GM19351 (cell line): ENCODE data around the gene PAIP2.
"Not testable (repeated sequence)": the region's sequence is repeated elsewhere in the genome, so short reads cannot be mapped to it uniquely, and the experiment has no call there.

Experiments
- ATAC-seq: cut with Tn5 transposase; IDR thresholded peaks from one replicate; pipeline ENCODE4 v1.9.1; 2021; ENCODE audit warnings: mild to moderate bottlenecking, moderate library complexity; ENCODE audit not compliant: unreplicated experiment

The PAIP2 gene

DNA sequence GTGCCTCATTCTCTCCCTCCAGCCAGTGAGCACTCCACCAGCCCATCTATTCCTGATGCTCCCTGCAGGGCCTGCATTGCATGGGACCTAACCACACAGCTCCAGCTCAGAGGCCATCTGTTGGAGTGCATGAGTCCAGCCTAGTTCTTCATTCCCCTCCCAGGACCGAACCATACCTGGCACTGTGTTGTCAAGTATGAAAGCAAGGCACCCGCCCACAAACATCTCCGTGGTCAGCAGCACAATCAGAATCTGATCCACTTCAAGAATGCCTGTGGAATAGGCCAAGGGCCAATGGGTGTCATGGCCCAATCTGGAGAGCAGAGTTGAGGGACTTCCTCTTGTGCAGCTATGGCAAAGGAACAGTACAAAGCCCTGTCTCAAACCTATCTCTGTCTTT lies 35.6 kb downstream of the PAIP2 start:
- ATAC-seq: no peak

DNA sequence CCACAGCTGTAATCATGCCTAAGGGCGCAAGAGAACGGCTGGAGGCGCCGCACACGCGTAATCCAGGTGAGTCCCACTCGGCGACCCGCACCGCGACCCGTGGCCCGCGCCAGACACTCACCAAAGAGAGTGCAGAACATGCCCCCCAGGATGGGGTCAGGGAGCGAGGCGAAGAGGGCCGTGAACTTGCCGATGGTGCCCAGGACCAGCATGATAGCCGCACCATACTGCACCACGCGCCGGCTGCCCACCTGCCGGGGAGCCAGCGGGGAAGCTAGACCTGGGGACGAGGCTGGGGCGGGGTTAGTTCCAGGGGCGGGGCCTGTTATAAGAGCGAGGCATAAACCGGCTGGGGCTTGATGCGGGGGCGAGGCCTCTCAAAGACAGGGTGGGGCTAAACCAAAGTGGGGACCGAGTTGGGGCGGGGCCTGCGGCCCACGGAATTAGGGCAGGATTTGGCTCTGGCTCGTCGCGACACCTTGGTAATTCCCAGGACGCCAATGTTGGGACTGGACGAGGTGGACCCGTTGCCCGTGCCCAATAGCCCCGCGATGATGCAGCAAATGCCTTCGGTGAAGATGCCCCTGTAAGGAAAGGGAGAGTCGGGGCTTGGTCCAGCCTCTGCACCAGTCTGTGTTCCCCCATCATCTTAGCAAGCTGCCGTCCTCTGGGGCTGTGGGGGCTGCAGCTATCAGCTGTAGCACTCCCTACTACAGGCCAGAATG lies 36.6 kb downstream of the PAIP2 start:
- no peak for ATAC-seq

DNA sequence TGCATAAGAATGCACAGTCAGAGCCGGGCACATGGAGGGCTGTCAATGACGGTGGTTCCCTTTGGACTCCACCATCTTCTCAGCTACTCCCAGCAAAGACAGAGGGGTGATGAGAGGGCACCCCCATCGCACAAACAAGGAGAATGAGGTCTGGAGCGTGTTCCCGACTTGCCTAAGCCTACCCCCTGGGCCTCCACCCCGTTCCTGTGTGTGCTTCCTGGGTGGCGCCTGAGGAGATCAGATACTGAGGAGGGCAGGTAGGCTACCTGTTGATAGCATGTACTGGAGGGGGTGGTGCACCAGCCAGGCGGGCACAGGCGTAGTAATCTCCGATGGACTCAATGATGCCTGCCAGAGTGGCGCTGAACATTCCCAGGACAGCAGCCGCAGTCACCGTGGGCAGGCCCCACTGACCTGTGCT lies 37.3 kb downstream of the PAIP2 start:
- ATAC-seq: no peak

- ATAC-seq: no peak
These were observed 38.2 kb downstream of the PAIP2 start for GRCh38 chr5:139379626-139380449.

- ATAC-seq: no peak
These were observed 40.4 kb downstream of the PAIP2 start for GRCh38 chr5:139381837-139382761.

DNA sequence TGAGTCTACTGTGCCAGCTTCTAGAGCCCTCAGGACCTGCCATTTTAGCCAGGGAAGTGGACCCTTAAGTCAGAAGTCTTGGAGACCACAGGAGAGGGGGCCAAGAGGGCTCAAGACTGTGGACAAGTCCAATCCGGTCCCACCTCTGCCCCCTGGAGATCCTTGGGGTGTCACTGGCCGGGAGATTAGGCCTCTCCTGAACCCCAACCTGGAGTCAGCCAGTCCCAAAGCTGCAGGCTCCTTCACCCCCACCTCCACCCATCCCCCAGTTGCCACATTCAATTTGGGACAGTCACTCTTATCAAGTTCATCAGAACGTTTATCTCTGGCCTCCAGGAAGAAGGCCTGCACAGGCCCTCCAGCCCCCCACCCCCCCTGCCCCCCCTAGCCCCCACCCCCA lies 41.2 kb downstream of the PAIP2 start:
- ATAC-seq: no peak

- no peak for ATAC-seq
These were observed 41.8 kb downstream of the PAIP2 start, which contains the start of gene SLC23A1 for GRCh38 chr5:139383275-139383992. Gene SLC23A1 (minus strand): TSS chr5:139383297. CDS start chr5:139383253, 44 bp downstream.

DNA sequence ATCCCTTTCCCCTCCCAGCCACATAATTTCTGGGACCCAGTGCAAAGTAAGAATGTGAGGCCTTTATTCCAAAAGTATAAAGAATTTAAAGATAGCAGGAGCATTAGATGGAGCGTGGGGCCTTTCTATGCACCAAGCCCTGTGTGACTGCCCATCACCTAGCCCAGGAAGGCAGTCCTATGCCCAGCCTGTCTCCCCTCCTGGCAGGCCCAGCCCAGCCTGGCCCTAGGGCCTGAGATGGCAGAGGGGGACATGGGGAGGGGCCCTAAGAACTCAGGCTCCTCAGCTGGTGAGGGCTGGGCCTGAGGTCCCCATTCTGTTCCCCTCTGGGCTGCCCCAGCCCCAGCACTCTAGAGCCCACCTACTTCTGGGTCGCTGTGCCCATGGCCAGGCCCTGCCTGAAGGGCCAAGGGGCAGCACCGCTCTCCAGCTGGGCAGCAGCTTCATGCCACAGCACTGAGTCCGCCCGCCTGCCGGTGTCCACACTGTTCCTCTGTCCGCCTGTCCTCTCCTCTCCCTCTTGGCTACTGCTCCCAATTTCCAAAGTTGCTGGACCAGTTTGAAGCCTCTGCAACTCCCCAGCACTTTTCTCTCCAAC lies 42.4 kb downstream of the PAIP2 start:
- no peak for ATAC-seq

DNA sequence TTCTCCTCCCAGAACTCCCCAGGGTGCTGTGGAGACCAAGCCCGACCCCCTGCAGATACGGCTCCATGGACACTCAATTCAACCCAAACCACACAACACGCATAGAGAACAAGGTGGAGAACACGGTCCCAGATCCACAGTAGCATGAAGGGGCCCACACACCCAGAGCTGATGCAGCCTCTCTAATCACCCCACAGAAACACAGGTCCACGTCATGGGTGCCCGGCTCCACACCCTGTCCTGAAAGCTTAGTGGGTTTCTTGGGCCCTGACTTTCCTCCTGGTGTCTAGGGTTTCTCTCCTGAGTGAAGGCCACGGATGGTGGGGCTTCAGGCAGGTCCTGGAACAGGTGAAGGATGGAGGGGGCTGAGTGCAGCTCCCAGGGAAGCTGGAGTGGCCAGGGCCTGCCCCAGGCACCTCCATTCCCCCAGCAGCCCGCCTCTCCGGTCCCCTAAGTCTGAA lies 43.0 kb downstream of the PAIP2 start:
- no peak for ATAC-seq

GRCh38 chr5:139385061-139386049 lies 43.7 kb downstream of the PAIP2 start:
- no peak for ATAC-seq

GRCh38 chr5:139386050-139386438 lies 44.4 kb downstream of the PAIP2 start:
- no peak for ATAC-seq

- not testable (repeated sequence) for ATAC-seq
These were observed 45.3 kb downstream of the PAIP2 start for GRCh38 chr5:139386956-139387355.

- ATAC-seq: no peak
These were observed 46.0 kb downstream of the PAIP2 start for GRCh38 chr5:139387611-139388197.

GRCh38 chr5:139388198-139388821 lies 46.7 kb downstream of the PAIP2 start:
- no peak for ATAC-seq

DNA sequence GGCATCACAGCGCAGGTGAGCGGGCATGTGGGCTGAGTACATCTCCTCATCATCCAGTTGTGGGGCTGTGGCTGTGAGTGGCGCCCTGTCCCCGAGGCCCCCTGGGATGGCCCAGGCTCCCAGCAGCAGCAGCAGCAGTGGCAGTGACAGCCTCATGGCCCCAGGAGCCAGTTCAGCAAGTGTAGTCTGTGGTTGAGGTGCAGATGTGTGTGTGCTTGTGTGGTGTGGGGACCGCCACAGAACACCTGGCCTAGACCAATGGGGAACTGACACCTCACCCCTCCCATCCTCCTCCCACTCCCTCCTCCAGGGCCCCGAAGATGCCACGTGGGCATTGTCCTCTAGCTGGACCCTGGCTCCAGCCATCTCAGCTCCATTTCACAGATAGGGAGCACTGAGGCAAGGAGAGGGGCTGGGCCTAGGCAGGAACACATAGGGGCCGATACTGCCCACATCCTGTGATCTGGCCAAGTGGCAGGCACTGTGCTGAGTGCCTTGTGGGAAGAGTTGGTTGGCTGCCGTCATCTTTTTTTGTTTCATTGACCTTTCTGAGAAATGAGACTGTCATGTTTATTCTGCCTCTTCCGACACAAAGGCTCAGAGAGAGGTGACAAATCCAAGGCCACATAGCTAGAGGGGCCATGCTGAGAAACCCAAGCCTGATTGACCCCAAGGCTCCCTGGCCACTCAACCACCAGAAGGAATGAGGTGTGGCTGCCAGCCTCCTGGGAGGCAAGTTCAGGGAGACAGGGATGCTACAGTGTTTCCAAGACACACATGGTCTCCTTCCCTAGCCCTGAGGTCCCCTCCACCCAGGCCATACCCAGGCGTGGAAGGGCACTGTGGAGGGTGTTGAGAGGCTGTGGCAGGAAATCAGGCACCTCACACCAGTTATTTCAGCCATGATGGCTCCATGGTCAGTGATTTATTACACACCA lies 48.3 kb downstream of the PAIP2 start, which contains the start of gene MZB1:
Gene MZB1, minus strand, starts transcription at position 213 of the 938 bp plus-strand sequence. Its CDS starts 57 bp downstream, at position 156.
- ATAC-seq: peak; percentile 45
